HEK293 (cell line): Measurements from ENCODE around the gene DCAKD.
A peak's percentile ranks its signal among the peaks of the same experiment; 100 is the strongest.

ENCODE experiments used
- CTCF ChIP-seq: fragments of 450-650 bp; formaldehyde crosslinking; IDR thresholded peaks from 2 replicates; pipeline ENCODE4 v1.5.1; 2016; ENCODE audit warnings: missing biosample characterization, missing genetic modification characterization
- KLF8 ChIP-seq: fragments of 450-650 bp; formaldehyde crosslinking; IDR thresholded peaks from 2 replicates; pipeline ENCODE4 v1.5.1; 2016; ENCODE audit warnings: missing biosample characterization, missing genetic modification characterization
- PATZ1 ChIP-seq: fragments of 450-650 bp; formaldehyde crosslinking; IDR thresholded peaks from 2 replicates; pipeline ENCODE4 v1.5.1; 2016; ENCODE audit warnings: missing biosample characterization, missing genetic modification characterization
- SP7 ChIP-seq: fragments of 450-650 bp; formaldehyde crosslinking; IDR thresholded peaks from 2 replicates; pipeline ENCODE4 v1.5.1; 2016; ENCODE audit warnings: missing biosample characterization, missing genetic modification characterization
- ZBTB17 ChIP-seq: fragments of 450-650 bp; formaldehyde crosslinking; IDR thresholded peaks from 2 replicates; pipeline ENCODE4 v1.5.1; 2016; ENCODE audit warnings: missing biosample characterization, missing genetic modification characterization
- ZBTB26 ChIP-seq: fragments of 450-650 bp; formaldehyde crosslinking; optimal IDR thresholded peaks from 2 replicates; pipeline ENCODE3; 2016; ENCODE audit warnings: missing biosample characterization, mild to moderate bottlenecking, missing genetic modification characterization
- ZNF155 ChIP-seq: fragments of 450-650 bp; formaldehyde crosslinking; IDR thresholded peaks from 2 replicates; pipeline ENCODE4 v1.5.1; 2016; ENCODE audit warnings: missing biosample characterization, missing genetic modification characterization
- ZNF169 ChIP-seq: fragments of 450-650 bp; formaldehyde crosslinking; IDR thresholded peaks from 2 replicates; pipeline ENCODE4 v1.5.1; 2016; ENCODE audit warnings: missing biosample characterization, missing genetic modification characterization
- ZNF184 ChIP-seq: fragments of 450-650 bp; IDR thresholded peaks from 2 replicates; pipeline ENCODE4 v1.5.1; 2018; ENCODE audit warnings: missing biosample characterization, mild to moderate bottlenecking, missing genetic modification characterization
- ZNF211 ChIP-seq: fragments of 450-650 bp; formaldehyde crosslinking; IDR thresholded peaks from 2 replicates; pipeline ENCODE4 v1.5.1; 2016; ENCODE audit warnings: low read depth, missing biosample characterization, missing genetic modification characterization
- ZNF221 ChIP-seq: fragments of 450-650 bp; formaldehyde crosslinking; IDR thresholded peaks from 2 replicates; pipeline ENCODE4 v1.5.1; 2017; ENCODE audit warnings: missing biosample characterization, missing genetic modification characterization, borderline replicate concordance
- ZNF223 ChIP-seq: fragments of 450-650 bp; formaldehyde crosslinking; IDR thresholded peaks from 2 replicates; pipeline ENCODE4 v1.5.1; 2016; ENCODE audit warnings: missing biosample characterization, missing genetic modification characterization
- ZNF239 ChIP-seq: fragments of 450-650 bp; formaldehyde crosslinking; IDR thresholded peaks from 2 replicates; pipeline ENCODE4 v1.5.1; 2016; ENCODE audit warnings: missing biosample characterization, missing genetic modification characterization
- ZNF530 ChIP-seq: fragments of 450-650 bp; formaldehyde crosslinking; IDR thresholded peaks from 2 replicates; pipeline ENCODE4 v1.5.1; 2016; ENCODE audit warnings: low read depth, missing biosample characterization, missing genetic modification characterization
- ZNF555 ChIP-seq: fragments of 450-650 bp; formaldehyde crosslinking; conservative IDR thresholded peaks from 2 replicates; pipeline ENCODE4 v1.5.1; 2017; ENCODE audit warnings: missing biosample characterization, mild to moderate bottlenecking, missing genetic modification characterization, inconsistent platforms
- ZNF626 ChIP-seq: fragments of 450-650 bp; sonication (Bioruptor Pico); formaldehyde crosslinking; IDR thresholded peaks from 2 replicates; pipeline ENCODE4 v1.5.1; 2018; ENCODE audit warnings: missing biosample characterization, missing genetic modification characterization, inconsistent platforms
- ZNF664 ChIP-seq: fragments of 450-650 bp; formaldehyde crosslinking; IDR thresholded peaks from 2 replicates; pipeline ENCODE4 v1.5.1; 2016; ENCODE audit warnings: missing biosample characterization, missing genetic modification characterization
- ZNF692 ChIP-seq: fragments of 450-650 bp; formaldehyde crosslinking; IDR thresholded peaks from 2 replicates; pipeline ENCODE4 v1.5.1; 2016; ENCODE audit warnings: missing biosample characterization, missing genetic modification characterization
- ZNF768 ChIP-seq: fragments of 450-650 bp; formaldehyde crosslinking; IDR thresholded peaks from 2 replicates; pipeline ENCODE4 v1.5.1; 2018; ENCODE audit warnings: missing biosample characterization, mild to moderate bottlenecking, missing genetic modification characterization
- TF ChIP-seq, protein P1 (sequence below): fragments of 450-650 bp; formaldehyde crosslinking; IDR thresholded peaks from 2 replicates; pipeline ENCODE4 v1.5.1; 2017; ENCODE audit warnings: missing biosample characterization, missing genetic modification characterization
- TF ChIP-seq, protein P2 (sequence below): fragments of 450-650 bp; formaldehyde crosslinking; IDR thresholded peaks from 2 replicates; pipeline ENCODE4 v1.5.1; 2016; ENCODE audit warnings: missing biosample characterization, missing genetic modification characterization

The DCAKD gene

DNA sequence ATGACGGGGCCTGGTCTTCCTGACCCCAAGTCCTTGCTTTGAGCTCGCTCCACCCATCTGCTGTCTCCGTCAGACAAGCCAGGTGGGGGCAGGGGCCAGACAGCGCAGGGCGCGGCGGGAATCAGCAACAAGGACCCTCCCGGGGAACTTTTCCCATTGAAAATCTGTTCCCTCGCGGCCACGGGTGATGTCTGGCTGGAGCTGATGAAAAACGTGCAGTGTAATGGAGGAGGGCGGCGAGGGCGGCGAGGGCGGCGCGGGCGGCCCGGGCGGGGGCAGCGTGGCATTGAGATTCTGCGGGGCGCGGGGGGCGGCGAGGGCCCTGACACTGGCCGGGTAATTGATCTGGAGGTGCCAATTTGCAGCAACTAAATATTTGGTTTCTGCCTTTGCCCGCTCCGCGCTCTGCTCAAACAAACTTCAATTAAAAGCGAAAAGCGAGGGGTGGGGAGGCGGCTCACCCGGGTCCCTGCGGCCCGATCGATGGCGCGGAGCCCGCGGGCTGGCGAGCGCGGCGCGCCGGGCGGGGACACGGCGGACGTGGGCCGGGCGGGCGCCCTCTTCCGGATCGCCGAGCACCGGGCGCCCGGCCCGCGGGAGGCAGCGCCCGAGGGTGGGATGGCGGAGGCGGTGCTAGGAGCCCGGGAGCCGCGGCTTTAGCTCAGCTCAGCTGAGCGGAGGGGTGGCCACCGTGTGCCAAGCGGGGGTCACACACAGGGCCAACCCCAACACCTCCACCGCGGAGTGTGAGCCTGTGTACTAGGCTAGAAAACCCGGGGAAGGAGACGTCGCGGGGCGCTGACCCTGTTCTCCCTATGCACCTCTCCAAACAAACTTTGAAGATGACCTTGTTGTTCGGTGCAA is 32.4 kb downstream of the DCAKD start (continued):
- peak; percentile 56 for TF ChIP-seq ZBTB26 (tag by site-specific recombination)
- no peak for TF ChIP-seq ZNF211 (tag by site-specific recombination)
- TF ChIP-seq ZNF626 (tag by site-specific recombination) = no peak
- TF ChIP-seq ZBTB17 (tag by site-specific recombination) = no peak
- TF ChIP-seq ZNF692 (tag by site-specific recombination) = no peak
- TF ChIP-seq PATZ1 (tag by site-specific recombination) = 0 out of 2 replicates have a peak, but pooled peaks have one; percentile 13
- 0 out of 2 replicates have a peak, but pooled peaks have one; percentile 9 for TF ChIP-seq ZNF184 (tag by site-specific recombination)
- no peak for TF ChIP-seq ZNF664 (tag by site-specific recombination)
- TF ChIP-seq ZNF239 = no peak
- TF ChIP-seq ZNF223 (tag by site-specific recombination) = no peak
- no peak for TF ChIP-seq ZNF155 (tag by site-specific recombination)
- no peak for TF ChIP-seq SP7
- TF ChIP-seq CTCF (tag by site-specific recombination) = peak; percentile 24; the same call in 1 of the 2 replicates
- TF ChIP-seq, protein P1, sequence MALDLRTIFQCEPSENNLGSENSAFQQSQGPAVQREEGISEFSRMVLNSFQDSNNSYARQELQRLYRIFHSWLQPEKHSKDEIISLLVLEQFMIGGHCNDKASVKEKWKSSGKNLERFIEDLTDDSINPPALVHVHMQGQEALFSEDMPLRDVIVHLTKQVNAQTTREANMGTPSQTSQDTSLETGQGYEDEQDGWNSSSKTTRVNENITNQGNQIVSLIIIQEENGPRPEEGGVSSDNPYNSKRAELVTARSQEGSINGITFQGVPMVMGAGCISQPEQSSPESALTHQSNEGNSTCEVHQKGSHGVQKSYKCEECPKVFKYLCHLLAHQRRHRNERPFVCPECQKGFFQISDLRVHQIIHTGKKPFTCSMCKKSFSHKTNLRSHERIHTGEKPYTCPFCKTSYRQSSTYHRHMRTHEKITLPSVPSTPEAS (tag by site-specific recombination) = no peak
- TF ChIP-seq, protein P2, sequence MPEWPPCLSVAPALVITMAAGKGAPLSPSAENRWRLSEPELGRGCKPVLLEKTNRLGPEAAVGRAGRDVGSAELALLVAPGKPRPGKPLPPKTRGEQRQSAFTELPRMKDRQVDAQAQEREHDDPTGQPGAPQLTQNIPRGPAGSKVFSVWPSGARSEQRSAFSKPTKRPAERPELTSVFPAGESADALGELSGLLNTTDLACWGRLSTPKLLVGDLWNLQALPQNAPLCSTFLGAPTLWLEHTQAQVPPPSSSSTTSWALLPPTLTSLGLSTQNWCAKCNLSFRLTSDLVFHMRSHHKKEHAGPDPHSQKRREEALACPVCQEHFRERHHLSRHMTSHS = no peak
- TF ChIP-seq ZNF169 (tag by site-specific recombination) = no peak
- TF ChIP-seq ZNF530 (tag by site-specific recombination) = no peak
- no peak for TF ChIP-seq ZNF221 (tag by site-specific recombination)
- no peak for TF ChIP-seq ZNF555
- no peak for TF ChIP-seq ZNF768
- TF ChIP-seq KLF8 (tag by site-specific recombination) = no peak; the same call in 1 of the 2 replicates
- TF ChIP-seq, all 188 proteins: peak for 19
